GM12878 (cell line): Measurements from ENCODE around the gene DHFR. TPM values are rescaled to one million over a fixed set of nuclear protein-coding genes. Genes with fewer than 3 reads are reported as not detected.
"Not testable (repeated sequence)": the region's sequence is repeated elsewhere in the genome, so short reads cannot be mapped to it uniquely, and the experiment has no call there.

Experiments used
- ATAC-seq: fragments of 200-7000 bp; cut with Tn5 transposase; 3 replicates; pipeline ENCODE4 v1.9.1; 2020; ENCODE audit warnings: mild to moderate bottlenecking, moderate library complexity
- BruUV-seq: library from RNA; stranded (reverse); fragments of 400-500 nt; replicated peaks from 2 replicates; lab custom pipeline; 2021; lab: Mats Ljungman, UMichigan
- CTCF ChIA-PET: fragments of 300-600 bp; sonication (Branson Sonifier 250); formaldehyde crosslinking; extraction: SDS; loops from one replicate; lab custom pipeline; 2021; ENCODE audit warnings: inconsistent platforms; lab: Yijun Ruan, JAX
- POLR2A ChIA-PET: fragments of 350-600 bp; formaldehyde crosslinking; extraction: SDS; loops from one replicate; lab custom pipeline; 2021; ENCODE audit warnings: inconsistent platforms; lab: Charles Lee
- RAD21 ChIA-PET: fragments of 300-600 bp; sonication (Branson Sonifier 250); formaldehyde crosslinking; loops from one replicate; lab custom pipeline; 2023; ENCODE audit warnings: antibody characterized with exemption; ENCODE audit not compliant: unreplicated experiment; lab: Charles Lee
- SMC1A ChIA-PET: fragments of 300-600 bp; sonication (Branson Sonifier 250); formaldehyde crosslinking; loops from one replicate; lab custom pipeline; 2023; ENCODE audit not compliant: unreplicated experiment, uncharacterized antibody; lab: Charles Lee
- DNase-seq: peaks from one replicate; pipeline ENCODE4 v3.0.0-alpha.2; 2011; ENCODE audit warnings: low read depth, low spot score
- FAIRE-seq: peaks from 3 replicates; lab custom pipeline; 2011; peaks lifted over from hg19 to GRCh38; lab: Jason Lieb, UNC
- H2AFZ ChIP-seq: 2 replicates; pipeline ENCODE4 v1.6.0; 2011; ENCODE audit warnings: low read depth, low read length, control low read depth; ENCODE audit not compliant: control insufficient read depth
- H3K27ac ChIP-seq: 2 replicates; pipeline ENCODE4 v1.5.1; 2011; ENCODE audit warnings: control low read depth; ENCODE audit not compliant: control insufficient read depth, insufficient read depth
- H3K27me3 ChIP-seq, 2 experiments: replicated peaks in 1 of 2; 2 replicates each; pipeline versions ENCODE4 v1.6.0 to v1.6.1; 2011; ENCODE audit warnings: low read length in 1 of 2; ENCODE audit not compliant: control insufficient read depth in 2 of 2, insufficient read depth in 2 of 2
- H3K36me3 ChIP-seq, 2 experiments: 2 replicates each; pipeline ENCODE4 v1.5.1; 2011; ENCODE audit warnings: low read length in 1 of 2; ENCODE audit not compliant: control insufficient read depth in 2 of 2, insufficient read depth in 2 of 2
- H3K4me1 ChIP-seq: 2 replicates; pipeline ENCODE4 v1.6.1; 2011; ENCODE audit warnings: mild to moderate bottlenecking, low read length, moderate library complexity, mixed read lengths; ENCODE audit not compliant: control insufficient read depth, insufficient read depth
- H3K4me2 ChIP-seq: 2 replicates; pipeline ENCODE4 v1.6.0; 2011; ENCODE audit warnings: control low read depth; ENCODE audit not compliant: control insufficient read depth, insufficient read depth
- H3K4me3 ChIP-seq: fragments of 200-600 bp; sonication (generic); 2 replicates; pipeline ENCODE4 v1.5.1; 2016
- H3K79me2 ChIP-seq: 2 replicates; pipeline ENCODE4 v1.6.0; 2011; ENCODE audit warnings: low read length; ENCODE audit not compliant: control insufficient read depth, insufficient read depth
- H3K9ac ChIP-seq: 2 replicates; pipeline ENCODE4 v1.8.0; 2011; ENCODE audit warnings: low read length, control low read depth, mixed read lengths; ENCODE audit not compliant: control insufficient read depth, insufficient read depth
- H3K9me3 ChIP-seq: replicated peaks from 3 replicates; pipeline ENCODE4 v1.5.1; 2011; ENCODE audit warnings: mild to moderate bottlenecking, low read length; ENCODE audit not compliant: control insufficient read depth, insufficient read depth
- H4K20me1 ChIP-seq: 2 replicates; pipeline ENCODE4 v1.6.0; 2011; ENCODE audit not compliant: control insufficient read depth, insufficient read depth
- CBX5 ChIP-seq: sonication (generic); IDR thresholded peaks from 2 replicates; pipeline ENCODE4 v1.6.1; 2016; ENCODE audit warnings: low read depth, moderate library complexity, mild to moderate bottlenecking, inconsistent platforms
- CREB1 ChIP-seq: IDR thresholded peaks from 2 replicates; pipeline ENCODE4 v1.6.1; 2012; ENCODE audit warnings: low read depth, mild to moderate bottlenecking, inconsistent platforms
- HDGF ChIP-seq: fragments of 450-650 bp; IDR thresholded peaks from 2 replicates; pipeline ENCODE4 v1.6.1; 2016; ENCODE audit warnings: antibody characterized with exemption
- NFIC ChIP-seq: IDR thresholded peaks from 2 replicates; pipeline ENCODE4 v1.6.1; 2012; ENCODE audit warnings: low read depth, mild to moderate bottlenecking, inconsistent platforms, low read length, moderate library complexity
- POLR2AphosphoS2 ChIP-seq: IDR thresholded peaks from 2 replicates; pipeline ENCODE4 v1.6.1; 2011; ENCODE audit warnings: low read depth, mild to moderate bottlenecking, low read length, improper control_type of control experiment, moderate library complexity
- WGBS: methylation state at CpG from one replicate; pipeline ENCODE4 v1.1.6; 2016; ENCODE audit warnings: low lambda C conversion rate; ENCODE audit not compliant: insufficient replicate concordance, insufficient coverage; ENCODE audit errors: missing lambda C conversion rate; 5-methylcytosine and 5-hydroxymethylcytosine counted together
- in situ Hi-C: fragments of 300-500 bp; cut with MboI; formaldehyde crosslinking; loops from 9 replicates; pipeline ENCODE4 v1.14.3; 2018; ENCODE audit warnings: mixed read lengths
- intact Hi-C: fragments of 100-400 bp; cut with micrococcal nuclease; formaldehyde crosslinking; loops from one replicate; pipeline ENCODE4 v1.14.2; 2022; ENCODE audit not compliant: unreplicated experiment
- polyA plus RNA-seq, 11 experiments: library from polyadenylated mRNA; depleted of rRNA in 4 of 11; unstranded in 6 of 11; stranded (reverse) in 5 of 11; fragments of >200 nt; fragmentation: Nextera tagmentation in 4 of 11; fragmentation: Illumina TruSeq in 1 of 11; extraction: Ambion mirVana in 4 of 11; extraction: Trizol in 1 of 11; gene quantifications; 1 replicate in 1 of 11; 2 replicates in 10 of 11; pipeline versions ENCODE4 v1.2.1 to v1.2.3, GENCODE V29; 2011 to 2016; ENCODE audit warnings: inconsistent platforms in 2 of 11, missing spikeins in 2 of 11, low read depth in 1 of 11
- total RNA-seq, 4 experiments: library from RNA; depleted of rRNA in 3 of 4; stranded (reverse); fragments of >200 nt in 3 of 4; fragmentation: Illumina TruSeq in 1 of 4; extraction: Trizol in 1 of 4; gene quantifications; 2 replicates each; pipeline versions ENCODE4 v1.2.1 to v1.2.3, GENCODE V29; 2013 to 2021
- TF ChIP-seq, protein P1 (sequence below): fragments of 450-650 bp; conservative IDR thresholded peaks from 2 replicates; pipeline ENCODE4 v1.6.1; 2017; ENCODE audit warnings: mild to moderate bottlenecking, moderate library complexity

The DHFR gene
- total and polyA plus RNA-seq, 10 of the 15 experiments (the other 5 are each of a cell fraction or from before 2014, with no cell fraction given), result 57.9 to 143 (median 71.4) TPM

DNA sequence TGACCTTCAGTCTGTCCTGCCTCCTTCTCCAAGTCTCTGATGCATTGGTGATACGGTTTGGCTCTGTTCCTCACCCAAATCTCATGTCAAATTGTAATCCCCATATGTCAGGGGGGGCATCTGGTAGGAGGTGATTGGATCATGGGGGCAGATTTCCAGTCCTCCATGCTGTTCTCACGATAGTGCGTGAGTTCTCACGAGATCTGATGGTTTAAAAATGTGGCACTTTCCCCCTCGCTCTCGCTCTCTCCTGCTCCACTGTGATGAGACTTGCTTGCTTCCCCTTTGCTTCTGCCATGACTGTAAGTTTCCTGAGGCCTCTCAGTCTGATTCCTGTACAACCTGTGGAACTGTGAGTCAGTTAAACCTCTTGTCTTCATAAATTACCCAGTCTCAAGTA lies 70.0 kb downstream of the DHFR start (continued):
- TF ChIP-seq, protein P1, sequence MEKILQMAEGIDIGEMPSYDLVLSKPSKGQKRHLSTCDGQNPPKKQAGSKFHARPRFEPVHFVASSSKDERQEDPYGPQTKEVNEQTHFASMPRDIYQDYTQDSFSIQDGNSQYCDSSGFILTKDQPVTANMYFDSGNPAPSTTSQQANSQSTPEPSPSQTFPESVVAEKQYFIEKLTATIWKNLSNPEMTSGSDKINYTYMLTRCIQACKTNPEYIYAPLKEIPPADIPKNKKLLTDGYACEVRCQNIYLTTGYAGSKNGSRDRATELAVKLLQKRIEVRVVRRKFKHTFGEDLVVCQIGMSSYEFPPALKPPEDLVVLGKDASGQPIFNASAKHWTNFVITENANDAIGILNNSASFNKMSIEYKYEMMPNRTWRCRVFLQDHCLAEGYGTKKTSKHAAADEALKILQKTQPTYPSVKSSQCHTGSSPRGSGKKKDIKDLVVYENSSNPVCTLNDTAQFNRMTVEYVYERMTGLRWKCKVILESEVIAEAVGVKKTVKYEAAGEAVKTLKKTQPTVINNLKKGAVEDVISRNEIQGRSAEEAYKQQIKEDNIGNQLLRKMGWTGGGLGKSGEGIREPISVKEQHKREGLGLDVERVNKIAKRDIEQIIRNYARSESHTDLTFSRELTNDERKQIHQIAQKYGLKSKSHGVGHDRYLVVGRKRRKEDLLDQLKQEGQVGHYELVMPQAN, result no peak
- TF ChIP-seq HDGF (no peak), CBX5 (no peak), POLR2AphosphoS2 (no peak), CREB1 (no peak), NFIC (no peak)

DNA sequence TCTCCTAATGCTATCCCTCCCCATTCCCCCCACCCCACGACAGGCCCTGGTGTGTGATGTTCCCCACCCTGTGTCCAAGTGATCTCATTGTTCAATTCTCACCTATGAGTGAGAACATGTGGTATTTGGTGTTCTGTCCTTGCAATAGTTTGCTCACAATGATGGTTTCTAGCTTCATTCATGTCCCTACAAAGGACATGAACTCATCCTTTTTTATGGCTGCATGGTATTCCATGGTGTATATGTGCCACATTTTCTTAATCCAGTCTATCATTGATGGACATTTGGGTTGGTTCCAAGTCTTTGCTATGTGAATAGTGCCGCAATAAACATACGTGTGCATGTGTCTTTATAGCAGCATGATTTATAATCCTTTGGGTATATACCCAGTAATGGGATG lies 74.5 kb downstream of the DHFR start:
- H2AFZ ChIP-seq, H3K9me3 ChIP-seq, CTCF ChIA-PET, H3K4me1 ChIP-seq, H3K4me3 ChIP-seq, in situ Hi-C loops, FAIRE-seq, H3K9ac ChIP-seq, H4K20me1 ChIP-seq, BruUV-seq, H3K27ac ChIP-seq, H3K27me3 ChIP-seq, intact Hi-C loops, SMC1A ChIA-PET, ATAC-seq, H3K79me2 ChIP-seq, DNase-seq, H3K36me3 ChIP-seq, H3K4me2 ChIP-seq, POLR2A ChIA-PET, RAD21 ChIA-PET: not testable (repeated sequence)
- WGBS, result 68% methylated on average over 3 of the region's 3 CpGs
